Measurements from ENCODE around the gene P2RX1.
"Not testable (repeated sequence)": the region's sequence is repeated elsewhere in the genome, so short reads cannot be mapped to it uniquely, and the experiment has no call there.

Gene P2RX1

GRCh38 chr17:3951420-3951819 lies 35.2 kb upstream of the P2RX1 start:
- DNase-seq, result no peak

DNA sequence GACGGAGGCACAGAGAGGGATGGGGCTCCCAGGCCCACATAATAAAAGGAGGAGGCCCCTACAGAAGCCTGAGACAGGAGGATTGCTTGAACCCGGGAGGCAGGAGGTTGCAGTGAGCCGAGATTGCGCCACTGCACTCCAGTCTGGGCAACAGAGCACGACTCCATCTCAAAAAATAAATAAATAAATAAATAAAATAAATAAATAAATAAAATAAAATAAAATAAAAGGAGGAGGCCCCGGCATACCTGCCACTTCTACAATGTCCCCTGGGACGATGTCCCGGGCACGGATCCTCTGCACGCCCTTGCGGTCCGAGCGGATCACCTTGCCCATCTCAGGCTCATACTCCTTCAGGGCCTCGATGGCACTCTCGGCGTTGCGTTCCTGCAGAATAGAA lies 34.7 kb upstream of the P2RX1 start:
- DNase-seq, result no peak

DNA sequence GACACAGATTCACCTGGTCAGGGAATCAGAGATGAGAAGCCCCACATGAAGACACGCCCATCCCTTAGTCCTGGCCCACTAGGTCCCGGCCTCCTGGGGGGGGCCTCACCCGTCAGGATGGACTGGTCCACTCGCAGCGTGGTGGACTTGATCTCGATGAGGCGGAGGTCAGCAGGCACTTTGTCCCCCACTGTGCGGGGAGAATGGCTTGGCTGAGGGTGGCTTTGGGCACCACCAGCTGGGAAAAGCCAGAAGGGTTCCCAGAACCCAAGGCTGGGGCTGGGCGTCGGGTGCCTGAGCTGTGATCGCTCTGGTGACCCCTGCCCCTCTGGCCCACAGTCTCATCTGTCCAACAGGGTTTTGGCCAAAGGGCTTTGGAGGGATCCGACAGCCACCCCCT lies 34.3 kb upstream of the P2RX1 start:
- no peak for DNase-seq

DNA sequence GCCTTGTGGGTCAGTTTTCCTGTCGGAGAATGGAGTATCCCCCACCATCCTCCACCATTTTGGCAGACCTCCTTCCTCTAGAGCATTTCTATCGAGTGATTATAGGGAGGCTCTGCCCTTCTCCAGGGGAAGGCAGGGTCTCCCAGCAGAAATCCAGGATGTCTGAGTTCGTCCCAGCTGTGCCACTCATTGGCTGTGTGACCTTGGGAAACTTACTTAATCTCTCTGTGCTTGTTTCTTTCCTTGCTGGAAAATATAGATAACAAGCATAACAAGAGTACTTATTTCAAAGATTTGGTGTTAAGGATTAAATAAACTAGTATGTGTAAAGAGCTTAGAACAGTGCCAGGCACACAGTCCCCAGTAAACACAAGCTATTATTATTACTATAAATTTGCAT lies 33.2 kb upstream of the P2RX1 start:
- DNase-seq, result no peak

DNA sequence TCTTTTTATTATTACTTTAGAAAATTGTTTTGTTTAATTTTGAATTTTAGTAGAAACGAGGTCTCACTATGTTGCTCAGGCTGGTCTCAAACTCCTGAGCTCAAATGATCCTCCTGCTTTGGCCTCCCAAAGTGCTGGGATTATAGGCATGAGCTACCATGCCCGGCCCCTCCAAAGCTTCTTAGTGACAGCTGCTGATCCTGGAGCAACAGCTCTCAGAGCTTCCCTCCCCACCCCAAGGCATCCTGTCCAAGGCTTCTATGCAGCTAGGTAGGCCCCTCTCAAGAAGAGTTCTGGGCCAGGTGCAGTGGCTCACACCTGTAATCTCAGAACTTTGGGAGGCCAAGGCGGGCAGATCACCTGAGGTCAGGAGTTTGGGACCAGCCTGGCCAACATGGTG lies 32.3 kb upstream of the P2RX1 start:
- not testable (repeated sequence) for DNase-seq

DNA sequence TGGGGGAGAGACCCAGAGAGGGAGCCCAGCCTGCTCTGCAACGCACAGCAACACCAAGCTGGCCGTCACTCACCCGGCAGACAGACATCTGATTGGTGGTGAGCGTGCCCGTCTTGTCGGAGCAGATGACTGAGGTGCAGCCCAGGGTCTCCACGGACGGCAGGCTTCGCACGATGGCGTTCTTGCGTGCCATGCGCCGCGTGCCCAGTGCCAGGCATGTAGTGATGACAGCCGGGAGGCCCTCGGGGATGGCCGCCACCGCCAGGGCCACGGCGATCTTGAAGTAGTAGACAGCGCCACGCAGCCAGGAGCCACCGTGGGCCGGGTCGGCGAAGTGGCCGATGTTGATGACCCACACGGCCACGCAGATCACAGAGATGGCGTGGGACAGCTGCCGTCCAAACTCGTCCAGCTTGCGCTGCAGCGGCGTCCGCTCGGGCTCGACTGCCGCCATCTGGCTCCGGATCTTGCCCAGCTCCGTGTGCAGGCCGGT lies 31.1 kb upstream of the P2RX1 start:
- DNase-seq, result no peak

DNA sequence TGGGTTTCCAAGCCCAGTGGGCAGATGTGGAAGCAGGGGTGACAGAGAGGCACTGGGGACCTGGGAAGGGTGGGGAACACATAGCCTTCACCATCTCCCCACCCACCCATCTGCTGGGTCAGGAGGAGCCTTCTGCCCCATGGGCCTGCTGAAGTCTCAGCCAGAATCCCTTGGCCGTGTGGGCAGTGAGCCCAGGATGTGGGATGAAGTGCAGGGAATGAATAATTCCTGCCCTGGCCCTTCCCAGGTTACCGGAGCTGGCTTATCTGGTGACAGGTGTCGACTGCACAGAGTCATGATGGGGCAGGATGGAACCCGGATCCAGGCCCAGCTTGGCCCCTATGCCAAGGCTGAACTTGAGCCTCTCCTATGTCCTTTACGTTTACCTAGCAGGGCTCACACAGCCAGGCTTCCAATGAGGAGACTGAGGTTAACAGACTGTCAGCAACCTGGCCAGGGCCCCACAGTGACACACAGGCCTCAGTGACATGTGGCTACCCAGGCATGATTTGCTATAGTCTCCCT lies 30.5 kb upstream of the P2RX1 start:
- no peak for DNase-seq

DNA sequence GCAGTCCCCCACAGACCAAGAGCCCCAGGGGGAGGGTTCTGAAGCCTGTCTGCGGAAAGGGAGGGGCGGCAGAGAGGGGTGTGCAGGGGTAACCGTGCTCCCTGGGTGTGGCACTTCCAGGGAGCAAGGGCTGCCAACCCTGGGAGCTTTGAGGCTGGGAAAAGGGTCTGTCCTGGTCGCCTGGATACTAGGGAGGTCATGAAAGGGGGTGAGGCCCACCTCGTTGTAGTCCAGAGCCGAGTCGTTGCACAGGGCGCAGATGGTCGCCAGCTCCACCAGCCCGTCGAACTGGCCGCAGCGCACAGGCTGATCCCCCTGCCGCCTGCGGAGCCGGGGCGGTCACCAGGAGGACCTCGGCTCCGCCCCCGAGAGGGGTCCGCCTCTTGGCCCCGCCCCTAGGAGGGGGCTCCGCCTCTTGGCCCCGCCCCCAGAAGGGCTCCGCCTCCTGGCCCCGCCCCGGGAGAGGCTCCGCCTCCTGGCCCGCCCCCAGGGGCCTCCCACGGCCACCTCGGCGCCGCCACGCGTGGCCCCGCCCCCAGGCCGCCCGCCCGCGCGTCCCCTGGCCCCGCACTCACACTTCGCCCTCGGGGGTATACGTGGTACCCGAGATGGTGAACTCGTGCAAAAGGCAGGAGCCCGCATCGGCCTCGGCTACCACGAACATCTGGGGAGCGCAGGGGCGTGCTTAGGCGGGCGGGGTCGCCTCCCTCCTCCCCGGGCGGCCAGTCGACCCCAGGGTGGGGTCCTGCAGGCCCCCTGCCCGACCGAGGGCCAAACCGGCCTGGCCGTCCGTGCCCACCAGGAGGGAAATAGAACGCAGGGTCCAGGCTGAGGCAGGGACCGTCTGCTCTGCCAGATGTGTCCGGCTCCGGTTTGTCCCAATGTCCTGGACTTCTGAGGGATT lies 28.5 kb upstream of the P2RX1 start:
- no peak for DNase-seq

- no peak for DNase-seq
Observed at GRCh38 chr17:3943240-3943891, 27.1 kb upstream of the P2RX1 start.

GRCh38 chr17:3940965-3941698 lies 24.9 kb upstream of the P2RX1 start:
- DNase-seq, result no peak

GRCh38 chr17:3937359-3937758 lies 21.1 kb upstream of the P2RX1 start:
- no peak for DNase-seq

- DNase-seq, result no peak
Observed at GRCh38 chr17:3935825-3936355, 19.6 kb upstream of the P2RX1 start.

DNA sequence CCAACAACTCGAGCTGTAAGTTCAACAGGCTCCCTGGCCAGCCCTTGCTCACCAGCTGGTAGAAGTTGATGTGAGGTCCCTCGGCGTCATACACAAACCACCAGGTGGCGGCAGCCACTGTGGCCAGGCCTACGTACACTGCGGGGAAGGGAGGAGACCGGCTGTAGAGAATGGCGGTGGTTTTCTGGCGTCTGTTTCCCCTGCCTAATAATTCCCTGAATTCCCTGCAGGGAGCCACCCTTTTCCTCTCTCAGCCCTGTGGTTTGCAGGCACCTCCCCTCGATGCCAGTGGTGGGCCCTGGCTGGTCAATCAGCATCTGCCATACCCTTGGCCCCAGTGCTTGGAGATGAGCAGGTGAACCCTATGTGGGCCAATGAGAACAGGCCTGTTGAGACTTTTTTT lies 18.9 kb upstream of the P2RX1 start:
- DNase-seq, result no peak

GRCh38 chr17:3929764-3930163 lies 13.5 kb upstream of the P2RX1 start:
- no peak for DNase-seq

GRCh38 chr17:3929181-3929580 lies 12.9 kb upstream of the P2RX1 start:
- DNase-seq, result no peak

DNA sequence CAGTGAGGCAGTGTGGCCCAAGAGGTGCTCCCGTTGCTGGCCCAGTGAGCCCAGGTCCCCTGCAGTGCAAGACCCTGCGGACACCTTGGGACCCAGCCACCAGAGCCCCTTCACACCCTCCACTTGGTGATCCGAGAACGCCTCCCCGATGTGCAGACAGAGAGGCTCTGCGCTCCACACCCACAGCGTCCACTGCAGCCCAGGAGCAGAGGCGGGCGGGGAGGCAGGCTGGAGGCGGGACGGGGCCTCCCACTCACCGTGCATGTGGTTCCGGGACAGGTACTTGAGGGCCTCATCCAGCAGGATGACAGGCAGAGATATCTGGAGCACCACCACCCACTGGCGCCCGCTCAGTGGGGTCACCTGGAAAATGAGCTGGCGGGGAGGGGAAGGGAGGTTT lies 12.1 kb upstream of the P2RX1 start:
- no peak for DNase-seq

DNA sequence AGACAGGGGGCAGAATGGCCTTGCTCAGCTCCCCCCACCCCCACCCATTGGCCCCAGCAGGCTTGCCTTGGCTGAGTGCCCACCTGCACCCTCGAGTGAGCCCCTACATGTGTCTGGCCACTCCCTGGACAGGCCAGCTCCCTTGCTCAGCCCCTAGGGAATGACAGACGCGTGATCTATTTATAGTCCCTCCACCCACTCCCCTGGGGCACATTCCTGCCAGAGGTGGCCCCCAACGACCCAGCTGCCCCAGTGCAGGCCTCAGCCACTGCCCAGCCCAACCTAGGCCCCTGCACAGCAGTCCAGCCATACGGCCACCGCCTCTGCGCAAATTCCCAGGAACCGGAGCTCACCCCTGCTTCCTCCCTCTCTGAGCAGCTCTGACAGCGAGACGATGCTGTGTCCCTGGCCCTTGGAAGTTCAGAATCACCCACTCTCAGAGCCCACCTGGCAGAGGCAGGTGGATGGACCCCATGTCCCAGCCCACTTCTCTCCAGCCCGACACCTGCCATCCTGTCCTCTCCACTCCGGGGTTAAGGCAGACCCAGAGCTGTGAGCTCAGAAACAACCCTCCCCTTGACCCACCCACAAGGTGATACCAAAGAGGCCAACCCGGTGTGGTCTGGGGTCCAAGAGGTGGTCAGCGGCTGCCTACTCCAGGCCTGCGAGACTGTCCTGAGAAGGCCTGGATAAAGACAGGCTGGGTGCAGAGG lies 11.5 kb upstream of the P2RX1 start:
- no peak for DNase-seq

DNA sequence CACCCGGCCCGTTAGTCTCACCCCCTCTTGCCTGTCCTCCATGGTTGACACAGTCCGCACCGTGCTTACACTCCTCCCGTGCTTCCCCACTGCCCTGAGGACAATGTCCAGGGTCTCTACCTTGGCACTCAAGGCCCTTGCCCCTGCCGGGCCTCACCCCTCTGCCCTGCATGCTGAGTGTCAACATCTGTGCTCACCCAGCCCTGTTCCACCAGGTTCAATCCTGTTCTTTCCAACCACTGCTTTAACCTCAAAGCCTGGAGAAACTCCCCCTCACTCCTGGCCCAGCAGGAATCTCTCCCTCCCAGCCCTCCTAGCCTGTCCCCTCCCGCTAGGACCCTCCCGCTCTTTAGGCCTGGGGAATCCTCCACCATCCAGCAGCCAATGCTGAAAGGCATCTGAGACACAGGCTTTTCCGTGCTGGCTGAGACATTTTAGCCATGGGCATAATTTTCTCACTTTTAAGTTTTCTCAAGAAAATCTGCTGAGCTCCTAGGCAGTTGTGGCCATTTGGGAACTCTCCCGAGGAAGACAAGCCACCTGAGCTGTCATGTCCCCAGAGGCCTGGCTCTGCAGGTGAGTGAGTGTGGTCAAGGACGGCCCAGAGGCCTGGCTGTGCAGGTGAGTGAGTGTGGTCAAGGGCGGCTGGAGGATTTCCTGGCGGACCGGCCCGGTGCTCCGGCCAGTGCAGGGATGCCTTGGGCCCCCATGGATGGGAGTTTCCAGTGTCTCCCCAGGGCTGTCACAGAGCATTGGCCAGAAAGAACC lies 10.8 kb upstream of the P2RX1 start:
- no peak for DNase-seq

DNA sequence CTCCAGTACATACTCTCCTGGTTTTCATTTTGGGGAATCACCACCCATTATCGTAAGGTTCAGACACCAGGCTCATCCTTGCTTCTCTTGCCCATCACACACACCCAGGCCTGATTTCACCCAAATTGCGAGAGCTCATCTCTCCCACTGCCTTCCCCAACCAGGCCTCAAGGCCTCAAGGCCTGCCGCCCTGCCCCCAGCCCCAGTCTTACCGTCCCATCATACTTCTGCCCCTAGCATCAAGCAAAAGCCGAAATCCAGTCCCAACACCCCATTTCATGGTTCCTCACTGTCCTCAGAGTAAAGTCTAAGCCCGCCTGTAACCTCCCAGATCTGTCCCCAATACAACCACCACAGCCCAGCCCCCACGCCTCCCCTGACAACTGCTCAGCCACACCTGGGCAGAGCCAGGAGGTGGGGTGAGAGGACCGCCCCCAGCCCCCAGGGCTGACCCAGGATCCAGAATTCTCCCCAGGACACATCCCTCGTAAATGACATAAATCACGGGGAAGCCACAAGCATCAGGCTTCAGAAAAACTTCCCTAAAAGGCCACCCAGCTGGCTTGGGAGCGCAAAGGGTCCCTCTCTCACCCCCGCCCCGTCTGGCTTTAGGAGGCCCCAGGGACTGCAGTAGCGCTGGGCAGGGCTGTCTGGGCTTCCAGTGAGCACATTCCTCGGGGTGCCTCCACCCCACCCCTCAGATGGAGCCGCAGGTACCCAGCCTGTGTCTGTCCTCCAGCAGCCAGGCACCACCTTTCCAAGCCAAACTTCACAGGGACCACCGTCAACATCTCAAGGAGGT lies 9.6 kb upstream of the P2RX1 start:
- no peak for DNase-seq

GRCh38 chr17:3924512-3925350 lies 8.5 kb upstream of the P2RX1 start:
- no peak for DNase-seq

Measured in NCI-H2029 (cell line).